KG1 (cell line): ENCODE results near the gene ADAMTS9.

Experiments used
- DNase-seq: peaks from one replicate; lab custom pipeline; 2025; lab: John Stamatoyannopoulos, UW

The ADAMTS9 gene

DNA sequence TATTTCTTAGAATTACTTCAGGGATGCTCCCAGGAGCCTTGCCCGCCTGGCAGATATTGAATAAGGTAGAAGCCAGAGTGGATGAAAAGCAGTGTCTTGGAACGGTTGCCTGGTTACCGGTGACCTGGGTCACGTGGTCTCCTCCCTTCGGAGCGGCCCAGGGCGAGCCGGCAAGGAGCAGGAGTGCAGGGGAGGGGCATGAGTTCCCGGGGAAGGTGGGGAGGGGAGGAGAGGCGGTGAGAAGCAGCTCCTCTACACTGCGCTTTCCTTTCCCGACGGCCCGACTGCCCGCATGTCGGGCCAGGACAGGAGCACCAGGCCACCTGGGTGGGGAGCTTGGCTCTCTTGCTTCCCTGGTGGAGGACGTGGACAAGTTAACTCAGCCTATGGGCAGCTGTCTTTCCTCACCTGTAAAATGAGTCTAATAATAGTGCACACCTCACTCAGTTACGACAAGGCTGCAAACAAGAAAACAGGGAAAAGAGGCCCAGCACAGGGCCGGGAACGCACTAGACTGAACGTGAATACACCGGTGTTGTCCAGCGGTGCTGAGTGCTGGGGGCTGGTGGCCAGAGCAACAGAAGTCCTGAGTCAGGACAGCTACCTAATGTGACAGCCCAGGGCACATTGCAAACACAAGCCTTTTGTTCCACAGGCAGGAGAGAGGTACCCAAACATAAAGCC lies 198.3 kb downstream of the ADAMTS9 start:
- DNase-seq, result no peak

GRCh38 chr3:64488939-64489338 lies 198.9 kb downstream of the ADAMTS9 start:
- DNase-seq, result no peak

- peak; percentile 10 for DNase-seq
Observed at GRCh38 chr3:64484289-64484992, 203.4 kb downstream of the ADAMTS9 start.

DNA sequence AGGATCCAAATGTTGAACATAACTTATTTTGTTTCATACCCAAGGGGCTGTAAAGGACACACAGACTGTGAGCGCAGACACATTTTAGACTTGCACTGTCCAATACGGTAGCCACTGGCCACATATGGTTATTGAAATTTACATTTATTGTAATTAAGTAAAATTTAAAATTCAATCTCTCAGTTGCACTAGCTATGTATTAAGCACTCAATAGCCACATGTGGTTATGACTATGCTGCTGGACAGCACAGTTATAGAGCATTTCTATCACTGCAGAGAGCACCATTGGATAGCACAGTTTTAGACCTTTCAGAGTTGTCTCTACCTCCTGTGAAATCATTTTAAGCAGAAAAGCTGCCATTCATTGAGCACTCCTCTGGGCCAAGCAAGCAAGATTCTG lies 204.3 kb downstream of the ADAMTS9 start:
- no peak for DNase-seq

DNA sequence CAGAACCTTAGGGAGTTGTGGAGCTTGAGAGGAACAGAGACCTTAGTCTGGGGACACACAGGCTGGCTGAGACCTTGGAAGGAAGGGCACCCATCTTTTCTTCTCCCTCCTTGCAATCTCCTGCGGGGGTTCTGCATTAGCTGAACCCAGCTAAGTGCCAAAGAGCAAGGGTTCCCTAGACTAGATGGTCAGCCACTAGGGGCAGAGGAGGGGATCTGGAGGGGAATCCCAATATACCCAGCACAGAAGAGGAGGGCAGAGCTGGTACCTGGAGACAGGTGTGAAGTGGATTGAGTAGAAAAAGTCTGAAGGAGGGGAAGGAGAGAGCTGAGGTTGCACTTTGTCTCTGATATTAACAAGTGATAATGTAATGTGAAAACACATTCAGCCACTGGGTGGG lies 212.8 kb downstream of the ADAMTS9 start:
- DNase-seq, result no peak

DNA sequence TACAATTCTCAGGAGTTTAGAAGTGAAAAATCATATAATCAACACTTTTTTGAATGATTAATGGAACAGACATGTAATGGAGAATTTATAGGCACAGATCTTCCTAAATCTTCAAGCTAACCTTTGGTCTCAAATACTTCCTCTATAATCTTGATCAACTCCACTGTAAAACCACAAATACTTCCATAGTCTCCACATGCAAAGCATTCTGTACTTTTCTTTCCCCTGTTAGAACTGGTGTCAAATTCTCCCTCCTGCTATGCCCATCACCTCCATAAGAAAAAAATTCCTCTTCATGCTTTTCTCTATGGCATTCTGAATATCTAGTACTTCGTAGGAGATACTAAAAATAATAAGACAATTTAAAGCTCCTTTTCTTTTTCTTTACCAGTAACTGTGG lies 214.3 kb downstream of the ADAMTS9 start:
- no peak for DNase-seq

GRCh38 chr3:64470436-64470835 lies 217.4 kb downstream of the ADAMTS9 start:
- no peak for DNase-seq

- DNase-seq, result no peak
Observed at GRCh38 chr3:64467255-64467944, 220.4 kb downstream of the ADAMTS9 start.
